K562 (cell line): ENCODE measurements around the gene COPRS.

Experiments
- ARHGAP35 ChIP-seq: fragments of 450-650 bp; IDR thresholded peaks from 2 replicates; pipeline ENCODE4 v1.6.1; 2018; ENCODE audit not compliant: partially characterized antibody
- DPF2 ChIP-seq: fragments of 450-650 bp; IDR thresholded peaks from 2 replicates; pipeline ENCODE4 v1.6.1; 2016
- POLR2AphosphoS5 ChIP-seq: IDR thresholded peaks from 2 replicates; pipeline ENCODE4 v1.6.1; 2011; ENCODE audit warnings: mild to moderate bottlenecking, low read depth, low read length, moderate library complexity; ENCODE audit not compliant: control insufficient read depth, insufficient read depth
- TF ChIP-seq, protein P1 (sequence below): fragments of 450-650 bp; IDR thresholded peaks from 2 replicates; pipeline ENCODE4 v1.6.1; 2018; ENCODE audit warnings: mild to moderate bottlenecking, low read depth; ENCODE audit not compliant: partially characterized antibody

DNA sequence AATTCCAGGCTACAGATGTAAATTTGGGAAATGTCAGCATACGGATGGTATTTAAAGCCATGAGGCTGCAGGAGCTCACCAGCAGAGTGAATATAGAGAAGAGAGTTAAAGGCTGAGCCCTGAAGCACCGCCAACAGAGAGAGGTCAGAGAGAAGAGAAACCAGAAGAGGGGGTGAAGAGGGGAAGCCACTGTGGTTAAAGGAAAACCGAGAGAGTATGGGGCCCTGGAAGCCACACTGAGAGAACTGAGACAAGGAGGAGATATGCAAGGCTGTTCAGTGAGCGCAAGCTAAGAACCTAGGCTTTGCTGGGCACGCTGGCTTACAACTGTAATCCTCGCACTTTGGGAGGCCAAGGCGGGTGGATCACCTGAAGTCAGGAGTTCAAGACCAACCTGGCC, 24.6 kb downstream of the COPRS start:
- TF ChIP-seq DPF2 (no peak), POLR2AphosphoS5 (no peak), ARHGAP35 (no peak)
- TF ChIP-seq, protein P1, sequence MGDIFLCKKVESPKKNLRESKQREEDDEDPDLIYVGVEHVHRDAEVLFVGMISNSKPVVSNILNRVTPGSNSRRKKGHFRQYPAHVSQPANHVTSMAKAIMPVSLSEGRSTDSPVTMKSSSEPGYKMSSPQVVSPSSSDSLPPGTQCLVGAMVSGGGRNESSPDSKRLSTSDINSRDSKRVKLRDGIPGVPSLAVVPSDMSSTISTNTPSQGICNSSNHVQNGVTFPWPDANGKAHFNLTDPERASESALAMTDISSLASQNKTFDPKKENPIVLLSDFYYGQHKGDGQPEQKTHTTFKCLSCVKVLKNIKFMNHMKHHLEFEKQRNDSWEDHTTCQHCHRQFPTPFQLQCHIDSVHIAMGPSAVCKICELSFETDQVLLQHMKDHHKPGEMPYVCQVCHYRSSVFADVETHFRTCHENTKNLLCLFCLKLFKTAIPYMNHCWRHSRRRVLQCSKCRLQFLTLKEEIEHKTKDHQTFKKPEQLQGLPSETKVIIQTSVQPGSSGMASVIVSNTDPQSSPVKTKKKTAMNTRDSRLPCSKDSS = no peak
